GM21360 (cell line): ENCODE data around the gene DSG2.

Experiments
- ATAC-seq: cut with Tn5 transposase; IDR thresholded peaks from one replicate; pipeline ENCODE4 v1.9.1; 2021; ENCODE audit warnings: mild to moderate bottlenecking, moderate library complexity; ENCODE audit not compliant: unreplicated experiment

The DSG2 gene

DNA sequence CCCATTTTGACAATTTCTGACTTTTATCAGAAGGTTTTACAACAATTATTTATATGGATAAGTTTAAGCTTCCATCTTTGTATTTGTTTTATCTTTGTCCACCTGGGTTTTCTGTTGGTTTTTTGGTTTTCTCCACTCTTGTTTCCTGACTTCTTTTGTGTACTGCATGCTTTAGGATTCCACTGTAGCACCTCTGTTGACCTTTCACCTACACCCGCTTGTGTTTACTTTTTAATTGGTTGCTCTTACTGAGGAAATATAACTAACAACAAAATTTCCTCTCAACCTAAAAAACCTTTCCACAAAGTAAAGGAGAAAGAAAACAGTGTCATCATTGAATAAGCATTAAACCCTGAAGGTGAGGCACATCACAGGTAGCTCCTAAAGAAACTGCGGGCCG lies 53.9 kb downstream of the DSG2 start:
- ATAC-seq, result no peak

DNA sequence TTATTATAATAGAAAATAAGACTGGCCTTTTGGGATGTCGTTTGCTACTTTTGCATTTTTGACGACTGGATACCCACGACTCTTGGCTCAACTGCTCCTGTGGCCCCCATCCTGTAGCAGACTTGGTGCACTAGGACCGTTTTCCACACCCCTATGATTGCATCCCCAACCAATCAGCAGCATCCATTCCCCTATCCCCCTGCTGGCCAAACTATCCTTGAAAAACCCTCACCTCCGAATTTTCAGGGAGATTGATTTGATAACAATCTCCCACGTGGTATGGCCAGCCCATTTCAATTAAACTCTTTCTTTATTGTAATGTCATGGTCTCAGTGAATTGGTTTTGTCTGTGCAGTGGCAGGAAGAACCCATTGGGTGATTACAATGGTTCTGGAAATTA lies 55.8 kb downstream of the DSG2 start:
- ATAC-seq, result no peak

DNA sequence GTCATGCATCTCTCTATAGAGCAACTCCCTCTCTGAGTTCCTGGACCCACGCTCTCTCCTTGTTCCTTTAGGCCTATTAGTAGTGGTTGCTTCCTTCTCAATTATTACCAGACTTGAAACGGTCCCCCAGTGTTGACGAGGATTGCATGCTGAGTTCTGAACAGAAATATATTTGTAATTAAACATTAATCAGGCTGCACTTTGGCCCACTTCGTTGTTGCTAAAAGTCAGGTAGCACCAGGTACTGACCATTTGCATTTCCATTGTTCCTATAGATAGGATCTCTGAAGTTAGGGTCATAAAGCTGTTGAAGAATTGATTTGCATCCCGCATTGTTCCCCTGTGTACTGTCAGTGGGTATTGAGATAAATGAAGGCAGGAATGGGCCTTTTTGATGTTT lies 56.8 kb downstream of the DSG2 start:
- no peak for ATAC-seq

DNA sequence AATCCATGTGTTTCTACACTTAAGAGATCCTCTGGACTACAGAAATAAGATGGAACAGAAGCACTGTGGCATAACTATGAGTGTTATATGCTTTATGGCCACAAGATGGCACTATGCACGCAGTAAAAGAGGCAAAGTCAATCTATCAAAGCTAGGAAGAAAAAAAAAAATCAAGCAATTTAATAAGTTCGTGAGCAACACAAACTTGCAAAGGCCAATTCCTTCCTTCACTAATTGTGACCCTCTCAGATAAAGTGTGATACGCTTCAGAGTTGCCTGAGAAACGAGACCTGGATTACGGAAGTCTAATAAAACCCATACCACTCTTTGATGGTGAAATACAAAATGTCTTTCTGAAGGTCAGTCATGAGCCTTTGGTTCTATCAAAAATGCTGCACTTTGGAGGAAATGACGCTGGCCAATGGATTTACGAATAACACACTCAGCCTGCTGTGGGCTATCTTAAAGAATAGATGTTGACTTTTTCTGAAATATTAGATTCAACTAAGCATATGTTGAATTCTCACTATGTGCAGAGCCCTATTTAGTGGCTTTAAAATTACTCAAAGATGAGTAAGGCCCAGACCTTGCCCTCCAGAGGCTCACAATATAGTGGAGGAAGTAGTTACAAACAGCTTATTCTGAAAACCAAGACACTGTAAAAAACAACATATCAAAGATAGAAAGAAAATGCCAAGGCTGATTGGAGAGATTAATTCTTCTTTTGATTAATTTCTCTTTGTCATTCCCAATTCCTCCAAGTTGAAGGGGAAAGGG lies 58.2 kb downstream of the DSG2 start:
- peak; percentile 63 for ATAC-seq

DNA sequence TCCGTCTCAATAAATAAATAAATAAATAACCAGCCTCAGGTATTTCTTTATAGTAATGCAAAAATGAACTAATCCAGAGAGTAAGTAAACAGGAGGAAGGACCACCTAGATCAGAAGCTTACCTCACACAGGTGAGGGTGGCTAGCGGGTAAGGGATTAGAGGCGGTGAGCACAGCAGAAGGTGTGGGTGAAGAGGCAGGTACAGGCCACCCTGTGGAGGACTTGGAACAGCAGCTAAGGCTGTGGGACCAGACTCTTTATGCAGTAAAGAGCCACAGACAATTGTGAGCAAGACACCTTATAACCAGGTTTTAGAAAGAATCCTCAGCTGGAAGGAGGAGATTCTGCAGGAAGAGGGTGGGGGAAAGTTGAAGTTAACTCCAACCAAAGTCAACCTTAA lies 59.5 kb downstream of the DSG2 start:
- ATAC-seq, result no peak

DNA sequence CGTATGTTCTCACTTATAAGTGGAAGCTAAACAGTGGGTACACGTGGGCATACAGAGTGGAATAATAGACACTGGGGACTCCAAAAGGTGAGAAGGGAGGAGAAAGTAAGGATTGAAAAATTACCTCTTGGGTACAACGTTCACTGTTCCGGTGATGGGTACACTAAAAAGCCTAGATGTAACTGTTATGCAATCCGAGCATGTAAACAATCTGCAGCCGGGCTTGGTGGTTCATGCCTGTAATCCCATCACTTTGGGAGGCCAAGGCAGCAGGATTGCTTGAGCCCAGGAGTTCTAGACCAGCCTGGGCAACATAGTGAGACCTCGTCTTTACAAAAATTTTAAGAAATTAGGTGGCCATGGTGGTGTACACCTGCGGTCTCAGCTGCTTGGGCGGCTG lies 60.6 kb downstream of the DSG2 start:
- ATAC-seq, result no peak

DNA sequence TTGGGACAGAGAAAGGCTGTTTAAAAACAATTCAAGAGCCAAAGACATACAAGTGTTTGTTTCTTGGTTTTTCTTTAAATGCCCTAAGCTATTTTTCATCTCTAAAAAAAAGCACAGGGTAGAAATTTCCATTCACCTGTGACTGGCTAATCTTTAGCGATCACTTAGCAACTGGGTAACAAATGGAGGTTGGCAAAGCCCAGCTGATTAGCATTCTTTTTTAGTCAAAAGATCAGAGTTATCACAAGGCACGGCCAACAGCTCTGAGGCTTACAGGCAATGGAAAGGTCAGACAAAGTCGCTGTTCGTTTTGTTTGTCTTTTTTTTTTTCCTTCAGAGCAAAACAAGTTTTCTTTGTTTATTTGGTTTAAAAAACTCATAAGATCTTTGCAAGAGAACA lies 64.7 kb downstream of the DSG2 start:
- no peak for ATAC-seq

DNA sequence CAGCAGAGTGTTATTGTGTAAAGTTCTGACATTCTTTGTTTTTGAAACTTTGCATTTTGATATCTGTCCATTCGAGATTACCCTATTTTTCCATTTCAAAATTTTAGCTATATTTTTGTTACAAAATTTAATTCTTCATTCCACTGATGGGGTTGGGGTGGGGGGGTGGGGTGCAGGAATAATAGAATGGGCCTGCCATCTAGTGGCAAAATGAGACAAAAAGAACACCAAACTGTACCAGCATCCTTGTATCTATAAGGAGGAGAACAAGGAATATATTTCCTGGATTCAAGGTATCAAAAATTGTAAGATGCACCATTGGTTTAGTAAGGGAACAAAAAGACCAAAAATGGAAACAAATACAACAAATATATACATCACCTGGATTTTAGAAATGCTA lies 65.8 kb downstream of the DSG2 start:
- ATAC-seq, result no peak

DNA sequence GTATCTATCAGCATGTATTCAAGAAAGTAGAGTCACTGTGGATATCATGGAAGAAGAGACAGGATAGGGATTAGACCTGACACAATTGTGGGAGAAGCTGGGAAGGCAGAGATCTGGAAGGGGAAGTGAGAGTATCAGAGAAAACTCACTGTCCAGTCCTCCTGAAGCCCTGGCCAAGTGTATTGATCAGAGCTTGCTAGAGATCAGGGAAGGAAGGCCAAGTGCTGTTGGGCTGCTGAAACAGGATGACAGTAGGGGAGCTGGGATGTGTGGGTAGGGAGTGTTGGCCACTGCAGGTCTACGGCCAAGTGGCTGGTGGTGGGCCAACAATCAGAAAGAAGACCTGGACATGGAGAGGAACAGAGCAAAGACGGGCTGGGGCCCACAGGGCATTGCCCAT lies 67.4 kb downstream of the DSG2 start:
- ATAC-seq, result no peak

DNA sequence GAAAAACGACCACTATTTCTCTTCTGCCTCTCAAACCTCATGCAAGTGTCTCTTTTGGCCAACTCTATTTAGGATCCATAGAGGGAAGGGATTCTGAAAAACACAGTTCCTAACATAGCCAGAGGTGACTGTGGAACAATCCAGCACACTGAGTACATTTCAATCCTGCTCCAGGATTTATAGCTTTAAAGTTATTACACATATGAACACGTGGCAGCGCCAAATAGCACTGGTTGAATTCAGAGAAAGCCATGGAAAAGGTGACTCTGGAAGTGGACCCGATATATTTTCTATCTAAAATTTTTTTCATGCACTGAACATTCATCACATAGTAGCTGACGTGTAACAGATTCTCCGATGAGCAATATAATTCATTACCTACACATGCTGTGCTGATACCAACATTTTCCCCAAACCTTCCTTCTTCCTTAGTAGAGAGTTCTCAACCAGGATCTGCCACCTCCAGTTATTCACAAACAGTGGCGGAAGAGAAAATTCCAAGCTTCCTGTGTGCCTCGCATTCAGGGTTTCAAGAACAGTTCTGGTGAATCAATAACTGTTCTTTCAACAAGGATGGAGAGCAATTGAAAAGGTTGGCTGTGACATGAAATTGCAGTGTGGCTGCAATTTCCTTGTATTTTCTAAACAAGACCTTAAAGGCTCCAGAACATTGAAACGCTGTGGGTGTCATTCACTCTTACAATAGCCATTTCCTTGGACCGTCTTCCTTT lies 68.0 kb downstream of the DSG2 start:
- no peak for ATAC-seq

DNA sequence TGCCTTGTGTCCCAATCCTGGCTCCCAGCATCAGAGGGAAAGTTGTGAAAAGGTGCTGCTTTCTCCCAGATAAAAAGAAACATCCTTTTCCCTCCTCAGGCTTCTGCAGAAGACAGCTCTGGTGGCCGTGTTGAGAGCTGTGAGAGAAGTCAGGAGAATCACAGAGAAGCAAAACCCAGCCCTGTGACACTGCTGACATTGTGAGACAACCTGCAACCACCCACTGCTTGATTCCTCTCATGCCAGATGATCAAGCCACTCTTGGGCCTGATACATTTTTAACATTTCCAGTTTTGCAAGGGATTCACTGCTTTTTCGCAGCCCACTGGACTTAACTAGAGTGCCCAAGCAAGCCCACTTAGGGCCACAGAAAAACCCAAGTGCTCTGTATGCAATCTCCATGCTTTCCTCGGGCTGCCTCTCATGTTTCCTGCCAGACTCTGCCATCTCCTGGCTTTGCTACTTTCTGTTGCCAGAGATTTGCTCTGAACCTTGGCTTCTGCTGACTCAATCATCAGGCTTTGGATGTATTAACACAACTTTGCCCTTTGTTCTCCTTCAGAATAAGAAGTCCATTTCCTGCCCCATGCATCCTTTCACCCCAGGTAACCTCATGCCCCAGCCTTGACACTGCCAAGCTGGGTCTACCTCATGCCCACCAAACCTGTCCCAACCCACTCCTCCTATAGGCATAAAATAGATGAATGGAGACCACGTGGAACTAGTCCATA lies 68.8 kb downstream of the DSG2 start:
- no peak for ATAC-seq

DNA sequence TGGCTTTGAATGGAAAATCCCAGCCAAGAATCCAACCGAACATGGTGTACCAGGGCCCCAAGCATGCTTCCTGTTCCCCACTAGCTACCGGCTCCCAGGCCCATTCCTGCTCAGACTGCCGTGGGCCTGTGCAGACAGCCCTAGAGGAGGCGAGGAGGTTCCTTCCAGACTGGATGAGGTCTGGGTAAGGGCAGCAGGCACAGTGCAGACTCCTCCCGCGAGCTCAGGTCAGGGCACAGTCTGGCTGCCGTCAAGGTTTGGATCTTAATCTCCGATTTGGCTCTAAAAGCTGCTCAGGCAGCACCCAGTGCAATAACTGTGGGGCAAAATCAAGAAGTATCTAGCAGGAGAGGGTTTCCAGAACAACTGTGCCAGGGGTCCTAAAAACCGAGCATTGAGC lies 74.4 kb downstream of the DSG2 start:
- ATAC-seq, result no peak

DNA sequence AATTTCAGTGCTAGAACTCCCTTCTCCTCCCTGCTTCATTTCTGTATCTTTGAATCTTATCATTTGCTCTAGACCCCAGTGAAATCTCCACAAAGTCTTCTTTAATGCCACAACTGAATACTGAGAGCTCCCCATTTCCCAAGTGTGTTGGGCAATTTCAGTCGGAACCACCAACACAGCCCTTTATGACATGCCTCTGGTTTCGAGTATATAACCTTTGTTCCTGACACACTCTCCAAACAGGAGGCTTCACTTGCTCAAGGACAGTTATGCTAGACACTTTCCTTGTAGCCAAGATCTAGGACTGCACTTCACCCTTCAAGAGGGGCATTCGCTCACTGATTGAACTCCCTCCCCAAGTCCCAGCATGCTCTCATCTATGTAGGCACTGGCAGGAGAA lies 75.1 kb downstream of the DSG2 start:
- ATAC-seq, result no peak

DNA sequence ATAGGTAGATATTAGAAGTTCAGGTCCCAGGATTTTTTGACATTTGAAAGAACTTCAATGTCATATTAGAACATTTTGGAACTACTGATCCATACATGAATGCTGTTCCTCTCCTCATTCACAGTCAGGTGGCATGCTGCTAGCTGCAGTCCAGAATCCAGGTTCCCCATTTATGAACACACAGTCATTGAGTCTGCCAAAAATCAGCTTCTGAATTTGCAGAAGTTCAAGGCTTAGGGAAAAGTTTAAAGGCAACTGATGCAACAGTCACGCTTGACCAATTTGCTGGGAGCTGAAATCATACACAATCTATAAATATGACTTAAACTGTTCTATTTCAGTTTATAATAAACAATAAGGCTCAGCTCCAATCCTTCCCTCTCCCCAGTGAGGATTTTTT lies 76.4 kb downstream of the DSG2 start:
- ATAC-seq, result no peak

DNA sequence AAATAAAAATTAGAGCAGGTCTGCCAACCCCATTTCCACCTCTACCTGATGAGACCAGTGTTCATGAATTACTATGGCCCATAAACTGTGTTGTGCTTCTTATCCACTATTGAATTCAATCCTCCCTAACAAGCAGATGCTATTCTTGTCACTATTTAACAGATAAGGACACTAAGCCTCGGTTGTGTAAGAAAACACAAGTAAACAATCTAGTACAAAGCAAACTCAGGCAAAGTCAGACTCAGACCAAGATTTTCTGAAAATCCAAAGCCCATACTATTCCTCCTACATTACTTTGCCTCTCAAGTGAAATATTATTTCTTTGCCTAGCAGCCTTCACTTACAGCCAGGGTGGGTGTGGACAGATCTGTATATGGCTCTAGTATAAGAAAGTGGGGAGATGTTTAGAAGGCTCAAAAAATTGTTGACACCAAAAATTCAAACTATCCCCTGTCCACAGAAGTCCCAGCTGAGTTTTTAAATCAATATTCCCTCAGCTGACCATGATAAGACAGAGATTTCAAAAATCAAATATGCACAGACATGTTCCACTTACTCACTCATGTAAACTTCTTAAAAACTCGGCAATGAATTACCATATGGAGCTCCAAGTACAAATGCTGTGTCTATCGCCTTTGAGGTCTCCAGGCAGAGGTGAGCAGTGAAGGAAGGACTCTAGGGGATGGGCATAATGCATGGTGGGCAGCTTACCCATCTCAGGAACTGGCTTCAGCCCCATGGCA lies 77.7 kb downstream of the DSG2 start:
- ATAC-seq, result no peak

DNA sequence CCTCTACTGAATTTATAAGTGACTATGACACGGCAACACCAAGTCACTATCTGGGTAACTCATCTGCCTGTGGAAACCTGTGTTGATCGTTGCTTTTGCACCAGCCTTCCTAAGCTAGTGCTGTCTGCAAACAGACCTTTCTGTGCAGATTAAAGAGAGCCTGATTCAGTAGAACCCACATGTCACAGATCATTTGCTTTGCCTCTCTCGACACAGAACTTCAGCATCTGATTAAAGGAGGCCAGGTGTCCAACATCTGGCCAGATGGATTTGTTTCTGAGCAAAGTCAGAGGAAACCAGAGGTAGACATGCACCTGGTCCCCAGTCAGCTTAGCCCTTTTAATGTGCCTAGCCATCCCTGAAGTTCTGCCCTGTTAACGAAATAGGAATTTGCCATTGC lies 78.7 kb downstream of the DSG2 start:
- peak; percentile 73 for ATAC-seq

DNA sequence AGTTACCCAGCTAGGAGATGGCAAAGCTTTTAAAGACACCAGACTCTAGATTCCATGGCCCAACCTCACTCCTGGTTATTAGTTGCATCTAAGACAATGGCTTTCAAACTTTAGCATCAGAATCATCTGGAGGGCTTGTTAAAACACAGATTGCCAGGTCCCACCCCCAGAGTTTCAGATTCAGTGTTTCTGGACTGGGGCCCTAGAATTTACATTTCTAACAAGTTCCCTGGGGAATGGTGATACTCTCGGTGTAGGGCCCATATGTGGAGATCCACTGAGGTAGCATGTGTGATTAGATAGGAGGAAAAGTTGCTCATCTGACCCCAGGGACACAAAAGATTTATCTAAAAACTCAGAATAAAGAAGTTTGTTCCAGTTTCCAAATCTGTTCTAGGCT lies 79.2 kb downstream of the DSG2 start:
- peak; percentile 50 for ATAC-seq

DNA sequence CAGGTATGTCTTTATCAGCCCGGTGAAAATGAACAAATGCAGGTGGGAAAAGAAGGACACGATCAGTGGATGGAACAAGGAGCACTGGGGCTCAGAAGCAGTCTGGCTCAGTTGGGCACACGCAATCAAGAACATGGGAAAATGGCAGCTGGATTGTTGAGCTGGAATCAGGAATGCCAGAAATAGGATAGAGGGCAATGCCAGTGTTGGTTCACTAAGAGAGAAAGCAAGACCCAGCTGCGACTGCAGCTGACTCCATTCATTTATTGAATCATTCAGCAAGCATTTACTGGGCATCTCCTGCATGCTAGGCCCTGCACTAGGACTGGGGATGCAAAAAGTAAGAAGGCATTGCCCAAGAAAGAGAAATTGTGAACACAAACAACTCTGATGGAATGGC lies 80.1 kb downstream of the DSG2 start:
- no peak for ATAC-seq

DNA sequence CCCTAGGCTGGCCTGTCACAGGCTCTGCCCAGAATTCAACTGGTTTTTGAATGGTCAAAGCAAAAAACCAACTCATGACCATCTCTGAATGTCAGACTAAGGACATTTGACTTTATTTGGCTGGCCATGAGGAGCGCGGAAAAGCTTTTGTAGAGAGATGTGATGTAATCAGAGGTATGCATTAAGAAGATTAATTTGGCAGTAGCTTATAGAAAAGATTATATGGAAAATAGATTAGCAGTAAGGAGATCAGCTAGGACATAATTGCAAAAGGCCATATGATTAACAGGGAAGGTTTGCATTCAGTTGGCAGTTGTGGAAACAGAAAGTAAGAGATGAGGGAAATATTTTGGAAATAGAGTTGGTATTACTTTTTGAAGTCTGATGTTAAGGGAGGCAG lies 81.4 kb downstream of the DSG2 start:
- no peak for ATAC-seq

DNA sequence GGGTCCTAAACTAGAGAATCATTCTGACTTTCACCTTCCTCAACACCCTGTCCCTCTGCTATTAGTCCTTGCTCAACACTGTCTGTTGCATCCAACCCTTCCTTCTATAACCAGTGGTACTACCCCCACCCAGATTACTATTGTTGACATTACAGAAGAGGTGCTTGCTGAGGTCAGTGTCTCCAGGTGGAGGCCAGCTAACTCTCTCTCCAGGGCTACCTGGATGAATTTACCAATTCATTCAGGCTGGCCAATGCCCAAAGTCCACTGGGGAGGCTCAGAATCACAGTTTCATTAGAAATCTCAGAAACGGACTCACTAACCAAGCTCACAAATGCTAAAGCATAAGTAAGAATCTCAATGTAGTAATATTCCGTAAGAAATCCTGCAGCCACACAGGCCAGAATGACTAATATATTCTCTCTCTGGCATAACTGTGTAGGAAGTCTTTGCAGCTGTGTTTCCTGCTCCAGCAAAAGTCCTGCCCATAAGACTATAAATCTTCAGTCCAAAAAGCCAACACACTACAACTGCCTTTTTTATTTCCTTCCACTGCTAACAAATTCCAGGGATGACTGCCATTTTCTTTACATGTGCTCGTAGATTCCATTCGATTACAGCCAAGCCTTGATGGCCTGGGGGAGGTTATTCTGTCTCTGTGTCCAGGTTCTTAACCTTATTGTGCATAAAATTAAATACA lies 83.7 kb downstream of the DSG2 start:
- no peak for ATAC-seq
